Liver (tissue), 3 donors: ENCODE results near the gene STXBP4.

Experiments used
- EGR1 ChIP-seq, 2 donors: IDR thresholded peaks; 2 replicates each; pipeline ENCODE4 v1.6.1; 2016 to 2018; ENCODE audit warnings: antibody characterized with exemption in 2 of 2, low read depth in 2 of 2
- RAD21 ChIP-seq, 2 donors: IDR thresholded peaks; 2 replicates each; pipeline ENCODE4 v1.6.1; 2016; ENCODE audit warnings: antibody characterized with exemption in 2 of 2, mild to moderate bottlenecking in 2 of 2
- SP1 ChIP-seq: IDR thresholded peaks from 2 replicates; pipeline ENCODE4 v1.6.1; 2018; ENCODE audit warnings: antibody characterized with exemption, mild to moderate bottlenecking
- TAF1 ChIP-seq: conservative IDR thresholded peaks from 2 replicates; pipeline ENCODE4 v1.6.1; 2016; ENCODE audit warnings: antibody characterized with exemption, mild to moderate bottlenecking
- TF ChIP-seq, protein P1 (sequence below): fragments of 150-350 bp; IDR thresholded peaks from 2 replicates; pipeline ENCODE4 v1.5.1; 2017; ENCODE audit warnings: improper control_type of control experiment, low read depth, low read length; ENCODE audit not compliant: missing input control
- TF ChIP-seq, protein P2 (sequence below): IDR thresholded peaks from 2 replicates; pipeline ENCODE4 v1.6.1; 2016; ENCODE audit warnings: antibody characterized with exemption
- TF ChIP-seq, protein P3 (sequence below): IDR thresholded peaks from 2 replicates; pipeline ENCODE4 v1.6.1; 2016; ENCODE audit warnings: antibody characterized with exemption
- donor health status: healthy.
- donor health status: healthy.

DNA sequence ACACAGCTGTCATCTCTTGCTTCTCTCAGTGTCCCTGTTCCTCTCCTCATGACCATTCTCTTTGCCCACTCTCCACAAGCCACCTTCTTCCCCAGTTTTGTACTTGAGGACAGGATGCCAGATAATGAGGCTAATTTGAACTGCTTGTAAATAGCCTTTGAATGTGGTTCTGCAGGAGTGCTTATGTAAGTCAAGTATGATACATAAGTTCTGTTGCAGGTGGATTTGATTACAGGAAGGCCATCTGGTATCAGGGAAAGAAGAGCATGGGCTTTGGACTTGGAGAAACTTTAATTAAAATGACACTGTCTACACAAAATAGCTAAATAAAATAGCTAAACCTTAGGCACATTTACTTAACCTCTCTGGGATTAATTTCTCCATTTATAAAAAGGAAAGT is 176.0 kb downstream of the STXBP4 start:
- TF ChIP-seq, protein P1, sequence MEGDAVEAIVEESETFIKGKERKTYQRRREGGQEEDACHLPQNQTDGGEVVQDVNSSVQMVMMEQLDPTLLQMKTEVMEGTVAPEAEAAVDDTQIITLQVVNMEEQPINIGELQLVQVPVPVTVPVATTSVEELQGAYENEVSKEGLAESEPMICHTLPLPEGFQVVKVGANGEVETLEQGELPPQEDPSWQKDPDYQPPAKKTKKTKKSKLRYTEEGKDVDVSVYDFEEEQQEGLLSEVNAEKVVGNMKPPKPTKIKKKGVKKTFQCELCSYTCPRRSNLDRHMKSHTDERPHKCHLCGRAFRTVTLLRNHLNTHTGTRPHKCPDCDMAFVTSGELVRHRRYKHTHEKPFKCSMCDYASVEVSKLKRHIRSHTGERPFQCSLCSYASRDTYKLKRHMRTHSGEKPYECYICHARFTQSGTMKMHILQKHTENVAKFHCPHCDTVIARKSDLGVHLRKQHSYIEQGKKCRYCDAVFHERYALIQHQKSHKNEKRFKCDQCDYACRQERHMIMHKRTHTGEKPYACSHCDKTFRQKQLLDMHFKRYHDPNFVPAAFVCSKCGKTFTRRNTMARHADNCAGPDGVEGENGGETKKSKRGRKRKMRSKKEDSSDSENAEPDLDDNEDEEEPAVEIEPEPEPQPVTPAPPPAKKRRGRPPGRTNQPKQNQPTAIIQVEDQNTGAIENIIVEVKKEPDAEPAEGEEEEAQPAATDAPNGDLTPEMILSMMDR = no peak
- TF ChIP-seq, protein P2, sequence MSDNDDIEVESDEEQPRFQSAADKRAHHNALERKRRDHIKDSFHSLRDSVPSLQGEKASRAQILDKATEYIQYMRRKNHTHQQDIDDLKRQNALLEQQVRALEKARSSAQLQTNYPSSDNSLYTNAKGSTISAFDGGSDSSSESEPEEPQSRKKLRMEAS = no peak
- TF ChIP-seq SP1 (no peak), RAD21 (IDR thresholded peaks at IDR 0.05) (no peak), EGR1 (IDR thresholded peaks at IDR 0.05; ENCODE audit: low read depth in 2 of 2) (no peak), TAF1 (no peak)
- TF ChIP-seq, protein P3, sequence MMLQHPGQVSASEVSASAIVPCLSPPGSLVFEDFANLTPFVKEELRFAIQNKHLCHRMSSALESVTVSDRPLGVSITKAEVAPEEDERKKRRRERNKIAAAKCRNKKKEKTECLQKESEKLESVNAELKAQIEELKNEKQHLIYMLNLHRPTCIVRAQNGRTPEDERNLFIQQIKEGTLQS = no peak
